ENCODE data around the gene SMYD3. TPM values are rescaled to one million over a fixed set of nuclear protein-coding genes. Genes with fewer than 3 reads are reported as not detected.

SMYD3 gene
- total and polyA plus RNA-seq, 2 donors (not counting 1 experiment from before 2014, with no cell fraction given) = 69.4 to 83.1 TPM

DNA sequence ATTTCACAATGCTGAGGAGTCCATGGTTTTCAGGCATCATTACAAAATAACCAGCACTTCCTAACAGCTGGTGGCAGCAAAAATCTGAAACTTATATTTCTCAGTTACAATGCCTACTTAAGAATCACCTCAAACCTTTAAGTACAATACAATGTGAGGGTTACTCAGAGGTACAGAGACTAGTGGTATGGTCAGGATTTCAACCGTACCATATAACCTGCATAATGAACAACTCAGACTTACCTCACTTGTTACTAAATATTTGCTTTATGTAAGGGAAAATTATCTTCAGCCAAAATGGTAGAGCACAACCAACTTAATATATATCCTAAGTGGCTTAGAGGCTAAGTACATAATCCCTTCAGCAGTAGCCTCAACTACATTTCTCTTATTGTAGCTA is 344.5 kb downstream of the SMYD3 start:
- Histone ChIP-seq H3K79me2 (ENCODE audit: control insufficient read depth, insufficient read depth, low read length) (no peaks in the 10 kb centered on the region), H3K27me3 (ENCODE audit: control insufficient read depth, insufficient read depth, low read length) (no peaks in the 10 kb centered on the region), H2AFZ (ENCODE audit: low read length) (no peak overlapping the region), H3K27ac (ENCODE audit: insufficient read depth, low read length) (no peak overlapping the region), H3K4me3 (replicated peaks in 1 of 4; ENCODE audit: control extremely low read depth in 1 of 4, insufficient read depth in 1 of 4, low read depth in 3 of 4, low read length in 4 of 4) (no peak overlapping the region), H3K4me1 (ENCODE audit: control insufficient read depth, extremely low read depth, insufficient read depth, low read length) (peaks cover 3% of the 10 kb centered on the region), H4K20me1 (ENCODE audit: control insufficient read depth, extremely low read depth, insufficient read depth, low read length) (no peaks in the 10 kb centered on the region), H3K9me3 (ENCODE audit: control insufficient read depth, insufficient read depth, low read depth, low read length) (no peaks in the 10 kb centered on the region), H3K36me3 (ENCODE audit: control insufficient read depth, insufficient read depth, low read length) (no peaks in the 10 kb centered on the region), H3K4me2 (ENCODE audit: extremely low read depth, insufficient read depth, low read length) (no peak overlapping the region), H3K9ac (ENCODE audit: insufficient read depth, low read length) (no peak overlapping the region)
- DNase-seq (ENCODE audit: low read depth in 2 of 2) = no peak
- TF ChIP-seq EZH2 (IDR thresholded peaks at IDR 0.05; ENCODE audit: low read length, missing control alignments) (no peak), CTCF (conservative IDR thresholded peaks at IDR 0.05 in 1 of 2, IDR thresholded peaks at IDR 0.05 in 1 of 2; ENCODE audit: low read depth in 1 of 2, low read length in 2 of 2) (no peak)

GRCh38 chr1:246161626-246162025 is 345.5 kb downstream of the SMYD3 start:
- no peaks in the 10 kb centered on the region for H4K20me1 ChIP-seq (ENCODE audit: control insufficient read depth, extremely low read depth, insufficient read depth, low read length)
- no peaks in the 10 kb centered on the region for H3K9me3 ChIP-seq (ENCODE audit: control insufficient read depth, insufficient read depth, low read depth, low read length)
- peak; percentile 77 to 87 for DNase-seq (ENCODE audit: low read depth in 2 of 2)
- H3K36me3 ChIP-seq (ENCODE audit: control insufficient read depth, insufficient read depth, low read length) = no peaks in the 10 kb centered on the region
- no peak overlapping the region for H3K4me3 ChIP-seq (replicated peaks in 1 of 4; ENCODE audit: control extremely low read depth in 1 of 4, insufficient read depth in 1 of 4, low read depth in 3 of 4, low read length in 4 of 4)
- no peak overlapping the region for H3K27ac ChIP-seq (ENCODE audit: insufficient read depth, low read length)
- no peaks in the 10 kb centered on the region for H3K79me2 ChIP-seq (ENCODE audit: control insufficient read depth, insufficient read depth, low read length)
- H3K4me2 ChIP-seq (ENCODE audit: extremely low read depth, insufficient read depth, low read length) = no peak overlapping the region
- no peak overlapping the region for H3K9ac ChIP-seq (ENCODE audit: insufficient read depth, low read length)
- H3K4me1 ChIP-seq (ENCODE audit: control insufficient read depth, extremely low read depth, insufficient read depth, low read length) = peaks cover 6% of the 10 kb centered on the region
- TF ChIP-seq EZH2 (IDR thresholded peaks at IDR 0.05; ENCODE audit: low read length, missing control alignments) (no peak), CTCF (conservative IDR thresholded peaks at IDR 0.05 in 1 of 2, IDR thresholded peaks at IDR 0.05 in 1 of 2; ENCODE audit: low read depth in 1 of 2, low read length in 2 of 2) (no peak)
- no peaks in the 10 kb centered on the region for H3K27me3 ChIP-seq (ENCODE audit: control insufficient read depth, insufficient read depth, low read length)
- no peak overlapping the region for H2AFZ ChIP-seq (ENCODE audit: low read length)

GRCh38 chr1:246160905-246161304 is 346.2 kb downstream of the SMYD3 start:
- no peaks in the 10 kb centered on the region for H3K9me3 ChIP-seq (ENCODE audit: control insufficient read depth, insufficient read depth, low read depth, low read length)
- no peak for DNase-seq (ENCODE audit: low read depth in 2 of 2)
- no peak for TF ChIP-seq CTCF (conservative IDR thresholded peaks at IDR 0.05 in 1 of 2, IDR thresholded peaks at IDR 0.05 in 1 of 2; ENCODE audit: low read depth in 1 of 2, low read length in 2 of 2)
- no peak for TF ChIP-seq EZH2 (IDR thresholded peaks at IDR 0.05; ENCODE audit: low read length, missing control alignments)
- no peaks in the 10 kb centered on the region for H3K27me3 ChIP-seq (ENCODE audit: control insufficient read depth, insufficient read depth, low read length)
- no peaks in the 10 kb centered on the region for H4K20me1 ChIP-seq (ENCODE audit: control insufficient read depth, extremely low read depth, insufficient read depth, low read length)
- H3K36me3 ChIP-seq (ENCODE audit: control insufficient read depth, insufficient read depth, low read length) = no peaks in the 10 kb centered on the region
- no peak overlapping the region for H3K4me3 ChIP-seq (replicated peaks in 1 of 4; ENCODE audit: control extremely low read depth in 1 of 4, insufficient read depth in 1 of 4, low read depth in 3 of 4, low read length in 4 of 4)
- peaks cover 9% of the 10 kb centered on the region for H3K4me1 ChIP-seq (ENCODE audit: control insufficient read depth, extremely low read depth, insufficient read depth, low read length)
- no peak overlapping the region for H3K9ac ChIP-seq (ENCODE audit: insufficient read depth, low read length)
- H3K4me2 ChIP-seq (ENCODE audit: extremely low read depth, insufficient read depth, low read length) = no peak overlapping the region
- no peaks in the 10 kb centered on the region for H3K79me2 ChIP-seq (ENCODE audit: control insufficient read depth, insufficient read depth, low read length)
- no peak overlapping the region for H2AFZ ChIP-seq (ENCODE audit: low read length)
- H3K27ac ChIP-seq (ENCODE audit: insufficient read depth, low read length) = no peak overlapping the region
